ENCODE measurements around the gene TCP11X2.

DNA sequence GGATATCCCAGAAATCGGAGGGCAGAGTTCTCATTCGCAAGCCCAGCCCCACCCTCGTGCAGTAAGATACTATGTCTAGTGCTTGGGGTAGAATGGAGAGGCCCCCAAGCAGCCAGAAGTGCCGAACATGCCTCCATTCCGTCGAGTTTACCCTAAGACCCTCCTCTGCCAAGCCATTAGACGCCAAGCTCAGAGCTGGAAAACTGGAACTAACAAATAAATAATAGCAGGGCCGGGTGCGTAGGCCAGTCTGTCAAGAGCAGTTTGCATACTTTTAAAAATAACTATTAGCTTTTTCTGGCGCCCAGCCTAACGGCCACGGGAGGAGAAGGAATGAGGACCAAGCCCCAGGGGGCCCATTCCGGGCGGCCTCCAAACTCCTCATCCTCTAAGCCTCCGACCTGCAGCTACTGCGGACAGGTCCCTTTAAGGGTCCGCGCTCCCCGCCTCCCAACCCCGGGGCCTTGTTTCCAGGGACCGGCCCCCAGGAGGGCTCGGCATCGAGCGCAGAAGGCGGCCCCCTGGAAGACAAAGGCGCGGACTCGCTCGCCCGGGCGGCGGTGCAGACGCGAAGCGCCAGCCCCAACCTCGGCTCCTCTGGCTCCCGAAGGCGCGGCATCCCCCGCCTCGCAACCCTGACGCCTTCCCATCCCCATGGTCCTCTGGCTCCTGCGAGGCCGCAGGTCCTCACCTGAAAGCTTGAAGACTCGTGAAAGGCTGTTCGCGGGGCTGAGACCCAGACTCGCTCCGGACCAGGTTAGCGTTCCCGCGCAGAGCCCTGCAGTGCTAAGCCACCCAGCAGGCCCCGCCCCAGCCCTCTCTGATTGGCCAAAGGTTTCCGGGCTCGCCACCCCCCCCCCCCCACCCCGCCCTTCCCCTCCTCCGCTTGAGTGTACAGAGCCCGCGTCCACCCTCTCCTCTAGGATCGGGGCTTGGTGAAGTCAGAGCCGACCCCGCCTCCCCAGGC is 44.6 kb upstream of the TCP11X2 start, which contains the start of gene TMSB15A:
- TF ChIP-seq, protein P1, sequence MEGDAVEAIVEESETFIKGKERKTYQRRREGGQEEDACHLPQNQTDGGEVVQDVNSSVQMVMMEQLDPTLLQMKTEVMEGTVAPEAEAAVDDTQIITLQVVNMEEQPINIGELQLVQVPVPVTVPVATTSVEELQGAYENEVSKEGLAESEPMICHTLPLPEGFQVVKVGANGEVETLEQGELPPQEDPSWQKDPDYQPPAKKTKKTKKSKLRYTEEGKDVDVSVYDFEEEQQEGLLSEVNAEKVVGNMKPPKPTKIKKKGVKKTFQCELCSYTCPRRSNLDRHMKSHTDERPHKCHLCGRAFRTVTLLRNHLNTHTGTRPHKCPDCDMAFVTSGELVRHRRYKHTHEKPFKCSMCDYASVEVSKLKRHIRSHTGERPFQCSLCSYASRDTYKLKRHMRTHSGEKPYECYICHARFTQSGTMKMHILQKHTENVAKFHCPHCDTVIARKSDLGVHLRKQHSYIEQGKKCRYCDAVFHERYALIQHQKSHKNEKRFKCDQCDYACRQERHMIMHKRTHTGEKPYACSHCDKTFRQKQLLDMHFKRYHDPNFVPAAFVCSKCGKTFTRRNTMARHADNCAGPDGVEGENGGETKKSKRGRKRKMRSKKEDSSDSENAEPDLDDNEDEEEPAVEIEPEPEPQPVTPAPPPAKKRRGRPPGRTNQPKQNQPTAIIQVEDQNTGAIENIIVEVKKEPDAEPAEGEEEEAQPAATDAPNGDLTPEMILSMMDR (IDR thresholded peaks at IDR 0.05; ENCODE audit: poor library complexity): no peak
- no peak for TF ChIP-seq EZH2 (IDR thresholded peaks at IDR 0.05; ENCODE audit: borderline replicate concordance)
